ENCODE measurements around the gene ADGRV1.
A peak's percentile ranks its signal among the peaks of the same experiment; 100 is the strongest.

The ADGRV1 gene

GRCh38 chr5:90554358-90555006 lies 4.1 kb upstream of the ADGRV1 start:
- Histone ChIP-seq H3K27ac (ENCODE audit: low read length) (no peak overlapping the region), H3K4me1 (ENCODE audit: control insufficient read depth, low read depth, low read length) (peaks cover 36% of the 10 kb centered on the region), H3K36me3 (ENCODE audit: control insufficient read depth, low read depth, low read length) (no peaks in the 10 kb centered on the region), H3K9ac (ENCODE audit: low read length) (no peak overlapping the region), H3K27me3 (ENCODE audit: control insufficient read depth, insufficient read depth, low read length) (no peaks in the 10 kb centered on the region), H3K9me3 (ENCODE audit: control insufficient read depth, low read depth, low read length) (no peaks in the 10 kb centered on the region), H3K4me3 (ENCODE audit: low read length) (peak overlapping the region; percentile 7)

- H3K4me1 ChIP-seq (ENCODE audit: control insufficient read depth, low read depth, low read length): peaks cover 39% of the 10 kb centered on the region
- H3K9me3 ChIP-seq (ENCODE audit: control insufficient read depth, low read depth, low read length): no peaks in the 10 kb centered on the region
- H3K36me3 ChIP-seq (ENCODE audit: control insufficient read depth, low read depth, low read length): no peaks in the 10 kb centered on the region
- H3K9ac ChIP-seq (ENCODE audit: low read length): no peak overlapping the region
- H3K27me3 ChIP-seq (ENCODE audit: control insufficient read depth, insufficient read depth, low read length): no peaks in the 10 kb centered on the region
- no peak overlapping the region for H3K27ac ChIP-seq (ENCODE audit: low read length)
- no peak overlapping the region for H3K4me3 ChIP-seq (ENCODE audit: low read length)
Observed at GRCh38 chr5:90555666-90556065, 2.9 kb upstream of the ADGRV1 start.

GRCh38 chr5:90557391-90557790 lies 1.2 kb upstream of the ADGRV1 start:
- H3K9ac ChIP-seq (ENCODE audit: low read length): peak overlapping the region; percentile 89
- H3K4me1 ChIP-seq (ENCODE audit: control insufficient read depth, low read depth, low read length): peaks cover 57% of the 10 kb centered on the region
- H3K9me3 ChIP-seq (ENCODE audit: control insufficient read depth, low read depth, low read length): no peaks in the 10 kb centered on the region
- no peaks in the 10 kb centered on the region for H3K27me3 ChIP-seq (ENCODE audit: control insufficient read depth, insufficient read depth, low read length)
- no peak overlapping the region for H3K27ac ChIP-seq (ENCODE audit: low read length)
- peak overlapping the region; percentile 95 for H3K4me3 ChIP-seq (ENCODE audit: low read length)
- no peaks in the 10 kb centered on the region for H3K36me3 ChIP-seq (ENCODE audit: control insufficient read depth, low read depth, low read length)

GRCh38 chr5:90557871-90558270 lies 726 bp upstream of the ADGRV1 start:
- H3K27ac ChIP-seq (ENCODE audit: low read length): peak overlapping the region; percentile 84
- H3K9ac ChIP-seq (ENCODE audit: low read length): peak overlapping the region; percentile 89
- no peaks in the 10 kb centered on the region for H3K27me3 ChIP-seq (ENCODE audit: control insufficient read depth, insufficient read depth, low read length)
- no peaks in the 10 kb centered on the region for H3K36me3 ChIP-seq (ENCODE audit: control insufficient read depth, low read depth, low read length)
- peak overlapping the region; percentile 95 for H3K4me3 ChIP-seq (ENCODE audit: low read length)
- H3K4me1 ChIP-seq (ENCODE audit: control insufficient read depth, low read depth, low read length): peaks cover 61% of the 10 kb centered on the region
- H3K9me3 ChIP-seq (ENCODE audit: control insufficient read depth, low read depth, low read length): no peaks in the 10 kb centered on the region

- Histone ChIP-seq H3K9ac (ENCODE audit: low read length) (no peak overlapping the region), H3K4me1 (ENCODE audit: control insufficient read depth, low read depth, low read length) (peaks cover 54% of the 10 kb centered on the region), H3K9me3 (ENCODE audit: control insufficient read depth, low read depth, low read length) (no peaks in the 10 kb centered on the region), H3K36me3 (ENCODE audit: control insufficient read depth, low read depth, low read length) (no peaks in the 10 kb centered on the region), H3K4me3 (ENCODE audit: low read length) (peak overlapping the region; percentile 95), H3K27ac (ENCODE audit: low read length) (no peak overlapping the region), H3K27me3 (ENCODE audit: control insufficient read depth, insufficient read depth, low read length) (no peaks in the 10 kb centered on the region)
Observed at GRCh38 chr5:90560771-90561170, 2.2 kb downstream of the ADGRV1 start.

- Histone ChIP-seq H3K4me3 (ENCODE audit: low read length) (peak overlapping the region; percentile 45), H3K4me1 (ENCODE audit: control insufficient read depth, low read depth, low read length) (peaks cover 51% of the 10 kb centered on the region), H3K9me3 (ENCODE audit: control insufficient read depth, low read depth, low read length) (no peaks in the 10 kb centered on the region), H3K27ac (ENCODE audit: low read length) (peak overlapping the region; percentile 65), H3K9ac (ENCODE audit: low read length) (peak overlapping the region; percentile 18), H3K27me3 (ENCODE audit: control insufficient read depth, insufficient read depth, low read length) (no peaks in the 10 kb centered on the region), H3K36me3 (ENCODE audit: control insufficient read depth, low read depth, low read length) (no peaks in the 10 kb centered on the region)
Observed at GRCh38 chr5:90561766-90562165, 3.2 kb downstream of the ADGRV1 start.

GRCh38 chr5:90562341-90562740 lies 3.7 kb downstream of the ADGRV1 start:
- Histone ChIP-seq H3K27ac (ENCODE audit: low read length) (peak overlapping the region; percentile 65), H3K9ac (ENCODE audit: low read length) (peak overlapping the region; percentile 18), H3K9me3 (ENCODE audit: control insufficient read depth, low read depth, low read length) (no peaks in the 10 kb centered on the region), H3K4me1 (ENCODE audit: control insufficient read depth, low read depth, low read length) (peaks cover 45% of the 10 kb centered on the region), H3K36me3 (ENCODE audit: control insufficient read depth, low read depth, low read length) (no peaks in the 10 kb centered on the region), H3K27me3 (ENCODE audit: control insufficient read depth, insufficient read depth, low read length) (no peaks in the 10 kb centered on the region), H3K4me3 (ENCODE audit: low read length) (peak overlapping the region; percentile 45)

GRCh38 chr5:90563108-90563507 lies 4.5 kb downstream of the ADGRV1 start:
- Histone ChIP-seq H3K9me3 (ENCODE audit: control insufficient read depth, low read depth, low read length) (peaks cover under 1% of the 10 kb centered on the region), H3K9ac (ENCODE audit: low read length) (peak overlapping the region; percentile 6), H3K27ac (ENCODE audit: low read length) (no peak overlapping the region), H3K36me3 (ENCODE audit: control insufficient read depth, low read depth, low read length) (no peaks in the 10 kb centered on the region), H3K27me3 (ENCODE audit: control insufficient read depth, insufficient read depth, low read length) (no peaks in the 10 kb centered on the region), H3K4me1 (ENCODE audit: control insufficient read depth, low read depth, low read length) (peaks cover 40% of the 10 kb centered on the region), H3K4me3 (ENCODE audit: low read length) (peak overlapping the region; percentile 45)

- H3K9me3 ChIP-seq (ENCODE audit: control insufficient read depth, low read depth, low read length): peaks cover 9% of the 10 kb centered on the region
- H3K4me3 ChIP-seq (ENCODE audit: low read length): no peak overlapping the region
- H3K36me3 ChIP-seq (ENCODE audit: control insufficient read depth, low read depth, low read length): no peaks in the 10 kb centered on the region
- no peak overlapping the region for H3K27ac ChIP-seq (ENCODE audit: low read length)
- H3K27me3 ChIP-seq (ENCODE audit: control insufficient read depth, insufficient read depth, low read length): no peaks in the 10 kb centered on the region
- no peak overlapping the region for H3K9ac ChIP-seq (ENCODE audit: low read length)
- H3K4me1 ChIP-seq (ENCODE audit: control insufficient read depth, low read depth, low read length): peaks cover 38% of the 10 kb centered on the region
Observed at GRCh38 chr5:90565491-90565890, 6.9 kb downstream of the ADGRV1 start.

- Histone ChIP-seq H3K36me3 (ENCODE audit: control insufficient read depth, low read depth, low read length) (no peaks in the 10 kb centered on the region), H3K27ac (ENCODE audit: low read length) (no peak overlapping the region)
Observed at GRCh38 chr5:90569084-90569483, 10.5 kb downstream of the ADGRV1 start.

GRCh38 chr5:90570034-90570433 lies 11.4 kb downstream of the ADGRV1 start:
- no peak overlapping the region for H3K4me3 ChIP-seq (ENCODE audit: low read length)
- H3K27ac ChIP-seq (ENCODE audit: low read length): no peak overlapping the region
- H3K9ac ChIP-seq (ENCODE audit: low read length): no peak overlapping the region
- no peaks in the 10 kb centered on the region for H3K36me3 ChIP-seq (ENCODE audit: control insufficient read depth, low read depth, low read length)
- H3K27me3 ChIP-seq (ENCODE audit: control insufficient read depth, insufficient read depth, low read length): no peaks in the 10 kb centered on the region
- H3K4me1 ChIP-seq (ENCODE audit: control insufficient read depth, low read depth, low read length): peaks cover 13% of the 10 kb centered on the region
- H3K9me3 ChIP-seq (ENCODE audit: control insufficient read depth, low read depth, low read length): peaks cover 9% of the 10 kb centered on the region

More at GRCh38 chr5:90569084-90569483, 10.5 kb downstream of the ADGRV1 start:
- H3K9ac ChIP-seq (ENCODE audit: low read length): no peak overlapping the region
- H3K4me3 ChIP-seq (ENCODE audit: low read length): no peak overlapping the region
- peaks cover 9% of the 10 kb centered on the region for H3K9me3 ChIP-seq (ENCODE audit: control insufficient read depth, low read depth, low read length)
- no peaks in the 10 kb centered on the region for H3K27me3 ChIP-seq (ENCODE audit: control insufficient read depth, insufficient read depth, low read length)
- H3K4me1 ChIP-seq (ENCODE audit: control insufficient read depth, low read depth, low read length): peaks cover 16% of the 10 kb centered on the region

GRCh38 chr5:90571147-90571773 lies 12.7 kb downstream of the ADGRV1 start:
- Histone ChIP-seq H3K4me1 (ENCODE audit: control insufficient read depth, low read depth, low read length) (peaks cover 13% of the 10 kb centered on the region), H3K36me3 (ENCODE audit: control insufficient read depth, low read depth, low read length) (no peaks in the 10 kb centered on the region), H3K4me3 (ENCODE audit: low read length) (no peak overlapping the region), H3K27me3 (ENCODE audit: control insufficient read depth, insufficient read depth, low read length) (no peaks in the 10 kb centered on the region), H3K9ac (ENCODE audit: low read length) (no peak overlapping the region), H3K27ac (ENCODE audit: low read length) (no peak overlapping the region), H3K9me3 (ENCODE audit: control insufficient read depth, low read depth, low read length) (peaks cover 9% of the 10 kb centered on the region)

Data from iPS-18a (cell line).